Stimulated activated naive CD4-positive, alpha-beta T cell (primary cell): Measurements from ENCODE around the gene NRGN.
A peak's percentile ranks its signal among the peaks of the same experiment; 100 is the strongest.

Source experiments
- DNase-seq, 6 experiments: peaks; one replicate each; lab custom pipeline; 2025; lab: John Stamatoyannopoulos, UW

Gene NRGN

DNA sequence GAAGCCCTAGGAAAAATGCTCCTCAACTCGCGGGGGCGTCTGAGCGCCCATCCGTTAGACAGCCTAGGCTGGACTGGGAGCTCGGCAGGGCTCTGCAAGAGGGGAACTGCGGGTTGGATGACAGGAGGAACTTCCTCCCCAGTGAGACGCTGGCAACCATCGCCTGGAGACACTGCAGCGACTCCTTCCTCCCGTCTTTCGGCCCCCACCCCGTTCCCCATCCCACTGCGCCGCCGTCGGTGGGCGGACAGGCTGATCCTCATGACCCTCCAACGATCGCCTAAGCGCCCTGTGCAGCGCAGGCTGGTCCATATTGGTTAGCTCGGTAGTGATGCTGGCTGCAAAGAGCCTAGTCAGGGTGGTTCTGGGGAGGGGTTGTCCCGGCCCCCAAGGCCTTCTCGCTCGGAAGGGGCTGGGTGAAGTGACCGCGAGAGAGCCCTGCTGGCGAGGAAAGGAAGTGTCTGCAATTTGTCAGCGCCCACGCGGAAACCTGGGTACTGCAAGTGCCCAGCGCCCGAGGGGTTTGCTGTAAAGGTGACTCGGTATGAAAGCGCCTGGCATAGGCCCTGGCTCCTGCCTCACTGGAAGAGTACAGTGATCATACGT, 638 bp downstream of the NRGN start:
- DNase-seq, result peak in 4 of 6 experiments; percentile 28 to 56 (median 35)

DNA sequence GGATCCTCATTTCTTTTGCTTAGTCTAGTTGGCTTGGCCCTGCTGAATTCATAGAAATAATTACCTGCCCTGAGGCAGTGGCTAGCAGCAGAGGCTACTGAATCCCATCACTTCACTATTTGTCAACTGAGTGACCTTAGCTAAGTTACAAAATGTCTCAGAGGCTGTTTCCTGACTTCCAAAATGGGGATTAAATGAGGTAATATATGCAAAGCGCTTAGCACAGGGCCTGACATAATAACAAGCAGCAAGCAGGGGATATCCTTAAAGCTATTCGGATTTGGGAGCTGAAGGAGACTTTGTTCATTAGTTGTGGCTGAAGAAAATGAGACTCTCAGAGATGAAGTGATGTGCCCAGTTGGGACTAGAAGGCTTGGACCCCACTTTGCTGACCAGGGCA, 2.8 kb downstream of the NRGN start:
- DNase-seq, result no peak

DNA sequence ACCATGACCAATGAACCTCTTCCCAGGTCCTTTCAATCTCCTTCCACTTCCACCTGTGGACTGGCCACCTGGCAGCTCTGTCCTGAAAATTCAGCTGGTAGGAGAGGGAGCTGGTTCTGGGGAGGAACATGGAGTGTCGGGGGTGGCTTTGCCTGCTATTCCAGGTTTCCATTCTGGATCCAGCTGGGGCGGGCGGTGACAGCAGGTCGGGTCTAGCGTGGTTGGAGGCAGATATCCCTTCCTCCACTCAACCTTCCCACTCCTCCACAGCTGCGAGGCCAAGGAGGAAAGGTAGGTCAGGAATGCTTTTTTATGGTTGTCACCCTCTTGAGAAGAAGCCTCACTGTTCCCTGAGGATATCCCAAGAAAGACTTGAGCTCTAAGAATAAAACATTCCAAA, 3.3 kb downstream of the NRGN start:
- DNase-seq, result no peak

DNA sequence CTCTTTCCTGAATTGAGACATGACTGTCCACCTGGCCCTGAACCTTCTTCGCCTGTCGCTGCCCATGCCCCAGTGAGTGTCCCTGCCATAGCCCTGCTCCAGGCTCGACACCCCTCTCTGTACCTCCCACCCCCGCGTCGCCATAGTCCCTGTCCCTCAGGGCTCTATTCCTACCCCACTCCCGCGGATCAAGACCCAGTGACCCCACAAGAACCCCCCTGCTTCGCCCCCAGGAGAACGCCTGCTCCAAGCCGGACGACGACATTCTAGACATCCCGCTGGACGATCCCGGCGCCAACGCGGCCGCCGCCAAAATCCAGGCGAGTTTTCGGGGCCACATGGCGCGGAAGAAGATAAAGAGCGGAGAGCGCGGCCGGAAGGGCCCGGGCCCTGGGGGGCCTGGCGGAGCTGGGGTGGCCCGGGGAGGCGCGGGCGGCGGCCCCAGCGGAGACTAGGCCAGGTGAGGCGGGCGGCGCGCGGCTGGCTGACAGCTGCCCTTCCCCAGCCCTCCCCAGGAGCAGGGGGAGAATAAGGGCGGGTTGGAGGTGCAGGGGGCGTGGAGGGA, 5.6 kb downstream of the NRGN start:
- no peak for DNase-seq

DNA sequence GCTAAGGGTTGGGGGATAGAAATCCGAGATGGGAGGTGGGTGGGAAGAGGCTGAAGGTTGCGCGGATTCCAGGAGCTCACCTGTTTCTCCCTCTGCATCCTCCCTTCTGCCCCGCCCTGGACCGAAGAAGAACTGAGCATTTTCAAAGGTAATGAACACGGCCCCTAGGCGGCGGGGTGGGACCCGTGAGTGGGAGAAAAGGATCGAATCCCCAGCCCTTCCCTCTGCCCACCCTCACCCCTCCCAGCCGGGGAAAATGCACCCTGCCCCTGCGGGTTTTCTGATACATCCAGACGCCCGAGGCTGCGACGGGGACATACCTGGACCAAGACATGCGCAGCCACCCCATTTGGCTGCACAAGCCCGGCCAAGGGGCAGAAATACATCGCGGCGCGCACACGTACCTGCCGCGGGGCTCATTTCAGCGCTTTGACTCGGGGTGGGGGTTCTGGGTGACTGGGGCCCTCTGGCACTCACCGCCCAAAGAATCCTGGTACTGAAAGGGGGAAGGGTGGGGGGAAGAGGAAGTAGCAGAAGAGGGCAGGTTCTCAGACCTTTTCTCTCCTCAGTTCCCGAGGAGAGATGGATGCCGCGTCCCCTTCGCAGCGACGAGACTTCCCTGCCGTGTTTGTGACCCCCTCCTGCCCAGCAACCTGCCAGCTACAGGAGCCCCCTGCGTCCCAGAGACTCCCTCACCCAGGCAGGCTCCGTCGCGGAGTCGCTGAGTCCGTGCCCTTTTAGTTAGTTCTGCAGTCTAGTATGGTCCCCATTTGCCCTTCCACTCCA, 6.3 kb downstream of the NRGN start:
- DNase-seq, result peak in 2 of 6 experiments; percentile 29 to 34

DNA sequence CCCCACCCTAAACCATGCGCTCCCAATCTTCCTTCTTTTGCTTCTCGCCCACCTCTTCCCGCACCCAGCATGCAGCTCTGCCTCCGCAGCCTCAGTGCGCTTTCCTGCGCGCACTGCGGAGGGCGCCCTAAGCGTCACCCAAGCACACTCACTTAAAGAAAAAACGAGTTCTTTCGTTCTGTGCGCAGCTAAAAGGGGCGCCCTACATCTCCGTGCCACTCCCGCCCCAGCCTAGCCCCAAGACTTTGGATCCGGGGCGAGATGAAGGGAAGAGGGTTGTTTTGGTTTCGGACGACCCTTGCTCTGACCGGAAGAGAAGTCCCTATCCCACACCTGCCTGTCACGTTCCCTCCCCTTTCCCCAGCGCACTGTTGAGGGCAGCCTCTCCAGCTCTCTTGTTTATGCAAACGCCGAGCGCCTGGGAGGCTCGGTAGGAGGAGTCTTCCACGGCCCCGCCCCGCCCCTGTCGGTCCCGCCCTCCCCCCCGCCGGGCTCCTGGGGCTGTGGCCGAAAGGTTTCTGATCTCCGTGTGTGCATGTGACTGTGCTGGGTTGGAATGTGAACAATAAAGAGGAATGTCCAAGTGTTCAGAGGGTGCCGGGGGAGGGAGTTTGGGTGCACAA, 7.0 kb downstream of the NRGN start:
- peak; percentile 66 to 91 (median 81) for DNase-seq

DNA sequence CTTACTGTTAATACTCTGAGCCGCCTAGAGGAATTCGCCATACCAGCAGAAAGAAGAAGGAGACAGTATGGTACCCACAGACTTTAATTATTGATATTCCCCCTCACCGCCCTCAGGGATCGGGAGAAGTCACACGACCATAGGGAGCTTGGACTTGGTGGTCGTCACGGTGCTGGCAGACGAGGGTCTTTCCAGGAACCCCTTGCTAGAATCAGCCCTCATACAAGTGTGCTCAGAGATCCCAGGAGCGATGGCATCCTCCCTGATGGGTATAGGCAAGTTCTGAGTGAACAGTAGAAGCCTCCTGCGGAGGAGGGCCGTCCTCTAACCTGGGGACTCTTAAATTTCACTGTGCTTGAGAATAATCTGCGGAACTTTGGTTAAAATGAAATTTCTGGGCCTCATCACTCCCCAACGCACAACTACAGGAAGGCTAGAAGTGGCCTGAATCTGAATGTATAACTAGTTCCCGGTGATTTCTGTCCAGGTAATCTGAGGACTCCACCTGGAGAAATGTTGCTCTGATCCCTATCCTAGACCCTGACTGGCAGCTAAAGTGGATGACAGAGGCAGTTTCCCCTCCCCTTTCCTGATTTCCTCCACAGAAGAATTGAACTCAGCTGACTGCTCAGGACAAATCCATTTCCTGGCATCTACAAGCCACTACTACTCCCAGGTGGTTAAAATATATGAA, 7.8 kb downstream of the NRGN start:
- no peak for DNase-seq

DNA sequence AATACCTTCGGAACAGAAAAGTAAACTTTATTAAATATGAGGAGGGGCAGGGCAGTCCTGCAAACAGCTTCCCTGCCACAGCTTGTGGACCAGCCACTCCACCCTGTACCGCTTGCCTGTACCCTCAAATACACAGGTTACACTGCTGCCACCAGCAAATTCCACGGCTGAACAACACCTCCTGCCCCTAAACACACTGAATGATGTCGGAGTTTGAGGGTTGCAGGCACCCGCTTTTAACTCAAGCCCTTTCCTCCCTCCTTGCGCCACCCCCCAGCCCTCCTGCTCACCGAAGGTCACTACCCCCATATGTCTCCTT, 8.3 kb downstream of the NRGN start:
- DNase-seq, result no peak

DNA sequence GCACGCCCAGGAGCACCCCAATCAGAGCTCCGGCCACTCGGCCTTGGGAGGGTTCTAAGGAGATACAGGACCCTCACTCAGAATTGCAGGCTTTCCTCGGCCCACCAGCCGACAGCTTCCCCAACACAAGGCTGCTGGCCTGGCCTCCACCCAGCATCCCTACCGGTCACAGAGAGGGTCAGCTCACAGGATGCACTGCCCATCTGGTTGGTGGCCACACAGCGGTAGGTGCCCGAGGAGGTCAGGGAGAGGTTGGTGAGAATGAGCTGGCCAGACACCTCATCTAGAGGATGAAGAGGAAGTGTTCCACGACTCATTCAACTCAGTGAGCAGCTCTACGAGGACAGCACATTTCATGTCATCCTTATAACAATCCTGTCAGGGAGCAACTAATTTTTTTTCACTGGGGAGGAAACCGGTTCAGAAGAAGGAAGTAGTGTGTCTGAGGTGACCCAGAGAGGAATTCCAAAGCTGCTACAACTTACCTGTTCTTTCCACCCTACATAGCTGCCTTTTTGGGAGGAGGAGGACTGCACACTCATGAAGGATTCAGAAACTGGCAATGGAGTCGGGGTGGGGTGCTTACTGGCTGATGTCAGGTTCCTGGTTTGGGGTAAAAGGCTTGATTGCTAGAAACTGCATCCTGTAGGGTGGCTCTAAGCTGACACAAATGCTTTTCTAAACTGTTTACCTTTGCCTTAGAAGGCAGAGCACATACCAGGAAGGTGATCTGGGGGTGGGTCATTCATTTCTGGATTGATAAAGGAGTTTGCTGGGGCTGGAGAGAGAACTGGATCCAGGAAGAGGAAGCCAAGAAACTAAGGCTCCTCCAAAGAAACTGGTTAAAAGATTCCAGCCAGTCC, 9.0 kb downstream of the NRGN start:
- DNase-seq, result no peak

DNA sequence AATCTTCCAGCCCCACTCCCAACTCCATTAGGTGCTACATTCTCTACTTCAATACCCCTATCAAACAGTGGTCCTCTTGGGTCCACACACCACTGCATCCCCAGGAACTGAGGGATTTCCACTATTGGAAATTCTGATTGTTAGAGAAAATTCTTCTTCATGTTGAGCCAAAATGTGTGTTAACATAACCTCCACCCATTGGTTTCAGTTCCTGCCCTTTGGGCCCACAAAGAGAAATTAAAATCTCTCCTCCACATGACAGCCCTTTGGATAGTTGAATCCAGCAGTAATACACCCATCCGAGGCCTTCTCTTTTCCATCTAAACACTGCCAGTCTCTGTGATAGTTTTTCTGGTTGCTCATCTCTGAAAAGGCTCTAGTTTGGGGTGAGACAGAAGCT, 10.2 kb downstream of the NRGN start:
- DNase-seq, result no peak

DNA sequence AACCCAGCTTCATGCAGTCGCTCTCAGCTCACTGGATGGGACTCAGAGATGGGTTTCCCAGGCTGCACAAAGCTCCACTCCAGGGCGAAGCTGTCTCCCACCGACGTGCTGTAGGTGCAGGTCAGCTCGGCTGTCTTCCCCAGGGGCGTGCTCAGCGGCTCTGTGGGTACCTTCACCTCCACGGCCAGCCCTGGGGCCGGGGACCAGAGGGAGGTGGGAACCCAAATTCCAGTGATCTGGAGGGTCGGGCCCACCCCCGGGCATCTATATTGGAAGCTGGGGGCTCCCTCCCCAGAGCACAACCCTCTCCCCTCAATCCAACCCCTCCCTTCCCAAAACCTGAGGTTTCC, 11.6 kb downstream of the NRGN start:
- no peak for DNase-seq

DNA sequence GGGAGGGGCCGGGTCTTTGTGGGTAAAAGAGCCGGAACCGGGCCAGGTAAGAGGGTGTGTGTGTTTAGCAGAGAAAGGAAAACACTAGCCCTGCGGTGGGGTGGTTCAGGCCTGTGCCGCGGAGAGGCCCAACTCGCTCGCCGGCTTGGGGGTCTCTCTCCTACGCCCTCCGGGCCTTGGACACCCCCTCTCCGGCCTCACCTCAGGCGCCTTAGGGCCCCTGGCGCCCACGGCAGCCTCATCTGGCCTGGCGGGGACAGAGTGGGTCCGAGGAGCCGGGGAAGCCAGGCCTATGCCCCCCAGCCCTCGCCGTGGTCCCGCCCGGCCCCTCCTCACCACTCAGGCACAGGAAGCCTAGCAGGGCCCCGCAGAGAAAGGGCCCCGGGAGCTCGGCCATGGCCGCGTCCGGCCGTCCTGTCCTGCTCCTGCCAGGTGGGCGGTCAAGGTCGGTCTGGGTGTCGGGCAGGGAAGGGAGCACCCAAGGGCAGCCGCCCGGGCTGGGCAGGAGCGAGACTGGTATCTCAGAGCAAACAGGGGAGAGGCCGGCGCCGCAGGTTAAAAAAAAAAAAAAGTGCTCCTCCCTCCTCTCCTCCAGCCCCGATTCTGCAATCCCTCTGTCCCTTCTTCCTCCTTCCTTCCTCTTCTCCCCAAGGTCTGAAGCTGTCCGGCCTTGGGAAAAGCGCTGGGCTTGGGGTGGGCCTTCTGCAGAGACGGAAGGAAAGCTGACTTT, 12.2 kb downstream of the NRGN start, which contains the start of gene VSIG2:
Gene VSIG2 (minus strand): TSS at position 515 of the 730 bp plus-strand sequence. CDS start 118 bp downstream, at position 397.
- DNase-seq, result peak in 2 of 6 experiments; percentile 5 to 10

DNA sequence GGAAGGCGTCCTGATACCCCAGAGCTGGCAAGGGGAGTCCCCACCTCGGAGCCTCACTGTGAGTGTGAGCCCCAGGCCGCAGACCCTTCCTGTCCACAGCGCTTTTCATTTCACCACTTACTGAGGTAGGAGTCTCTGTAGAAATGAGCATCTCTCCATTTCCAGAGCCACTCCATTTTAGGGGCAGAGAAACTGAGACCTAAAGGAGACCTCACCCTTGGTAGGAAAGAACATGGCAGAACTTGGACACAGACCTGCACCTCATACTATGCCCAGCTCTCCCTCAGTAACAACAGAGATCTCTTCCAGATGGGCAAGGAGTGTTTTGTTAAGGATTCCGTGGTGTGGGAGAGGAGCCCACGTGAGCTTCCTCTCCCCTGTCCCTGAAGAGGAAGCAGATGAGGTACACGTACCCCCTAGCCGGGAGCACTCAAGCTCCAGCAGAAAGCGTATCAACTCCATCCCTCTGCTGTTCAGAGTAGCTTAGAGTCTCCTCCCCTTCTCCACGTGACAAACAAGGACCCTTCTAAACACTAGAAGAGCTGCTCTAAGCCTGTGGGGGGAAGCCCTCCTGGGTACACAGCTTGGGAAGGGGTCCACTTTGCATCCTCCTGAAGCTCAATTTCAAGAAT, 12.8 kb downstream of the NRGN start:
- no peak for DNase-seq

DNA sequence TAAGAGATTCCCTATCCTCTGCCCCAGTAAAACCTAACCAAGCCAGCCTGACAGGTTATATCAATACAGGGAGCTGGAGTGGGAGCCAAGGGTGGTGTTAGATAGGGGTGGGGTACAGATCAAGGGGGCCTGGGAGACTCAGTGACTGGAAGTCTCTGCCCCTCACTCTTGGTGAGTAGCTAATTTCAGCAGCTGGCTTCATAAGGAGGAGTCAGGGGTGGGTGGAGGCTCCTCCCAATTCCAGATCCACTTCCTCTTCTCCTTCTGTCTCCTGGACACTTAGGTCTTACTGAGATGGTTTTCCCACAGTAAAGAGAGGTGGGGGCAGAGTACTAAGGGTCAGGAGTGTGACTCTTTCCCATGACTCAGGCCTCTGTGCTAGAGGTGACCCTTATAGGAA, 13.5 kb downstream of the NRGN start:
- DNase-seq, result no peak

DNA sequence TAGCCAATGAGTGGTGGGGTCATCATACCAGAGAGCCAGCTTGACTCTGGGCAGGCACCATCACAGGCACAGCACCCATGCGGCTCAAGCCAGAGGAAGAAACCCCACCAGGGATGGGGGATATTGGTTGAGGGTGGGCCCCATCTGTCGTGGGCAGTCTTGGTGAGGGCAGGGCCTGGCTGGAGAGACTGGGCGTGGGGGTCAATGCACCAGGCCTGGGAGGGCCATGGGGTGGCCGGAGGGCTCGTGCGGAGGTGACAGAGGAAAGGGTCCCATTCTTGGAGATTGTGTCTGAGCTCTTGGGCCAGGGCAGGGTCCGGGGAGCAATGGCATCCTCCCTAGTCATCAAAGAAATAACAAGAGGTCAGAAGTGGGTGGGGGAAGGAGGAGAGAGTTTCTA, 13.9 kb downstream of the NRGN start:
- no peak for DNase-seq

DNA sequence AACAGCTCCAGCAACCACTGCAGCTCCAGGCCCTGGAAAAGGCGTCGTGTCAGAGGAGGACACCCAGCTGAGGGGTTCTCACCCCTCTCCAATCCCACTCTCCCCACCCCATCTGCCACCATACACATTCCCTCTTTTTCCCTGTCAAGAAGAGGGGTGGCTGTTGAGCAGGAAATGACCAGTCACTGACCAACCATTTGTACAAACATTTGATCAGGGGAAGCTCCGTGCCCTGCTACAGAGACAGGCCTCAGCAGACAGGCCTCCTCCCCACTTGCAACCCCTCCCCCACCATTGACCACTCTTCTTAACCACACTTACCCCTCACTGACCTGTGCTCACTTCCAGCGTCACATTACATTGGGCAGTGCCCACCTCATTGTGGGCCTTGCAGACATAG, 14.6 kb downstream of the NRGN start:
- DNase-seq, result no peak

DNA sequence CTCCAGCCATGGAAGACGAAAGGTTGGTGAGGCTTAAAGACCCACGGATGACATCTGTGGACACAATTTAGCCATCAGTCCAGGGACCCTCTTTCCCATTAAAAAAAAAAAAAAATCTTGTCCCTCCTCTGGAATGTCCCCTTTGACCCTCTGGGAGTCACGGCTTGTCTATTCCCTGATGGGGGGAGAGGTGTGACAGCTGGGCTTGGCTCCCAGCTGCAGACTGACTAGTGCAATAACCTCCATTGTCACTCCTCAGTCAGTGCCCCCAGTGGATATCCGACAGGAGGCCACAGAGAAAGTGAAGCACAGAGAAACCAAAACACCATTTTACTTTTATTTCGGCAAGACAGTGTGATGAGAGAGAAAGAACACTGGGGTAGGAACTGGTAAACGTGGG, 15.0 kb downstream of the NRGN start:
- no peak for DNase-seq

DNA sequence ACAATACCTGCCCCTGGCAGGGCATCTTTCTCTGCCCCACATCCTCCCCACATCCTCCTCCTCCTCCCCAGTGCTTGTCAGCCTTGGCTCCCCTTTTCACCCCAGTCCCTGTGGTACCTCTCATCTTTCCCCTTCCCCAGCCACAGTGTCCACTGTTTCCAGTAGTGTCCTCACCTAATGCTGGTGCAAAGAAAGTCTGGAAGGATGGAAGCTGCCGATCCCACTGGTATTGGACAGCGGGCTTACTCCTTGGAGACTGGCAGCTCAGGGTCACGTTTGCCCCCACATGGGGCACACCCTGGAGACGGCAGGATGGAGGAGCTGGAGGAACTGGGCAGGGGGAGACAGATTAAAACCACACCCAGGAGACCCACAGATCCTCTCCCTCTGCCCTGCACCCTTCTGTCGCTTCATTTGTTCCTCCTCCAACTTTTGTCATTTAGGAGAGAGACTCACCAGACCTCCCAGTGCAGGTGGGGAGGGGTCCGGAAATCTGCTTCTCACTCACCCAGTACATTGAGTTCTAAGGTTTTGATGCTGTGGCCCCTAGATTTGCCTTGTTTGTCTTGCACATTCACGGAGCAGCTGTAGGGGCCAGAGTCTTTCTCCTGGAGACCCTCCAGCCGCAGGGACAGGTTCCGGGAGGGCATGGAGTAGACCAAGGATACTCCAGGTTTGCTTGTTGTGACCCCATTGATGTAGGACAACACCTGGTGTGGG, 16.5 kb downstream of the NRGN start:
- no peak for DNase-seq

DNA sequence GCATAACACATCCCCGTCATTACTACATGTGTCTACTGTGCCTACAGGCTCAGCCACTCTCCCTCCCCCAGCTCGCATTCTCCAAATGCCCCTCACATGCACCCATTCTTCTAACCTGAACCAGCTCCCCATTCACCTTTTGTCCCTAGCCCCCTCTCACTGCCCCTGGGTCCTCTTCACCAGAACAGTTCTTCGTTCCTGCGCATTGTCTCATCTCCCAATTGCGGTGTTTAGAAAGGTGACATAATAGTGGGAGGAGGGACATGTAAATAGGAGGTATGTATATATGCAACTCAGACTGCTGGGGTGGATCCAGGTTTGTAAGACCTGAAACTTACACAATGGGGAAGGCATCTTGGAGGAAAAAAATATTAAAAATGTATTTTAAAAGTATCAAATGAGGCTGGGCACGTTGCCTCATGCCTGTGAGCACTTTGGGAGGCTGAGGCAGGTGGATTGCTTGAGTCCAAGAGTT, 17.0 kb downstream of the NRGN start:
- DNase-seq, result no peak

DNA sequence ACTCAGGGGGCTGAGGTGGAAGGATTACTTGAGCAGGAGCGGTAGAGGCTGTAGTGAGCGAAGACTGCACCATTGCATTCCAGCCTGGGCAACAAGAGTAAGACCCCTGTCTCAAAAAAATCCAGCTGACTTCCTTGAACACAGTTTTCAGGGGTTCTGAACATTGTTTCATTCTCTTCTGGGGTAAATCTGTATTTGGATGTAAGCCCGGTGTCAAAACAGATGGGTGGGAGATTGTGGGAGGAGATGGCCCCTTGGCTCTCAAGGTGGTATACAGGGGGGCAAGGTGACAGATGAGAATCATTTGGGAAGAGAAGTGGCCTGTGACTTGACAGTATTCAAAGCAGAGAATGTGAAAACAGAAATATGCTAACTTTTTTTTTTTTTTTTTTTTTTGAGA, 17.6 kb downstream of the NRGN start:
- no peak for DNase-seq
